Amniotic epithelial cell (primary cell): ENCODE data around the gene PCK1.

Experiments
- DNase-seq: peaks from one replicate; pipeline ENCODE4 v3.0.0-alpha.2; 2010; ENCODE audit warnings: low read depth

The PCK1 gene

DNA sequence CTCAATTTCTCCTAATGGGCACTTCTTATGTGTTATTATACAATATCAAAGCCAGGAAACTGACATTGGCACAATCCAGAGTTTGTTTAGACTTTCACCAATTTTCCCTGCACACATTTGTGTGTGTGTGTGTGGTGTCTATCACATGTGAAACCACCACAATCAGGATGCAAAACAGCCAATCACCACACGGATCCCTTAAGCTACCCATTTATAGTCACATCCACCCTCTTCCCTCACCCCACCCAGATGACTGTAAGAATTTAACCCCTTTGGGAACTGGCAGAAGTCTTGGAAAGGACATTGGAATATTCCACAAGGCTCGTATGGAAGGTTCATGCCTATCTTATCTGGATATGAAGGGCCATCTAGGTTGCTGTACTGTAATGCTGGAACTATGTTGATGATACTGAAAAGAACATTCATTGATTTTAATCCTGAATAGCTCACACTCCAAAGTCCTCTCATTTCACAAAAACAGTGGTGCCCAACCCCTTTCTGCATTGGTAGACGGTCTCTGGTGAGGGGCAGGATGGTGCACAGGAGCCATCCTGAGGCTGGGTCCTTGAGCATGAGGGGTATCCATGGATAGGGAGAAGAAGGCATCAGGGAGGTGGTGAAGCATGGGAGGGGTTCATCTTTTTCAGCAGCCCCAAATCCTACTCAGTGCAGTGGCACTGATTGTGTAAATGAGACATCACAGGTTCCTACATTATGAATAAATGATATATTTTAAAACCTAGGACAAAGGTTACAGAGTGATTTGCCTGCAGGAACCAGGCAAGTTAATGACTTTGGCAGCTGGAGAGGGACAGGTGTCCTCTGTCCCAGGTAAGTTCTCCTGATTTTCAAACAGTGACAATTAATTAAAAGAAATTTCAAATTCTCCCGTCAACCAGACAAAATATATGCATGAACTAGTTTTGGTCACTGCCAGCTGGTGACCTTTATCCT lies 23.9 kb upstream of the PCK1 start:
- no peak for DNase-seq

DNA sequence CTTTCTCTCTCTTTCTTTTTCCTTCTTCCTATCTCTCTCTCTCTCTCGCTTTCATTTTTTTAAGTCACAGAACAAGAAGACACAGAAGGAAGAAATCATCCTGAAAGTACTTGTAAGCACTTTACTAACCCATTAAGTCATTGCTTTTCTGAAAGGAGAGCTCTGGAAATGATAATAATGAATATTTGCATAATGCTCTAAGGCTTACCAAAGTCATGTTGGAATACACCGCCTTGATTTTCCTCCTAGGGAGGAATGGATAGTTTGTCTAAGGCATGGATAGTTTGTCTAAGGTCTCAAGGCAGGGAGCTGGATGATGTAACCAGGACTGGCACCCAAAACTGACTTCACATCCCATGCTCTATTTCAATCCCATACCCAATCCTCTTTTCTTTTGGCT lies 23.1 kb upstream of the PCK1 start:
- no peak for DNase-seq

DNA sequence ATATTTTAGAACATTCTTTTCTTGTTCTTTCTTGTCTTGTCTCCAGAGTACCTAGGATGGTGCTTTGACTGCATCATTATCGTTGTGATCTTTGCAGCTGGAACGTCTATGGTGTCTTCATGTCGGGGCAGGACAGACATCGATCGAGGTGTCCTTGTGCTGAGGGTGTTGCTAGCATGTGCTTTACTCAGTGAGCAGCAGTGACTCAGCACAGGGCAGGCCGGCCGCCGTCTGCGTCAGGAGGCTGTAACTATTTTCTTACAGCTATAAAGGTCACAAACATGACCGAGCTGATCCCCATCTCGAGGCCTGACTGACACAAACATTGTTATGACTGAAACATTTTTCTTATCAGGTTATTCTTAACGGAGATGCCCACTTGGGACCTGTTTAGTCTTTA lies 21.0 kb upstream of the PCK1 start:
- no peak for DNase-seq

DNA sequence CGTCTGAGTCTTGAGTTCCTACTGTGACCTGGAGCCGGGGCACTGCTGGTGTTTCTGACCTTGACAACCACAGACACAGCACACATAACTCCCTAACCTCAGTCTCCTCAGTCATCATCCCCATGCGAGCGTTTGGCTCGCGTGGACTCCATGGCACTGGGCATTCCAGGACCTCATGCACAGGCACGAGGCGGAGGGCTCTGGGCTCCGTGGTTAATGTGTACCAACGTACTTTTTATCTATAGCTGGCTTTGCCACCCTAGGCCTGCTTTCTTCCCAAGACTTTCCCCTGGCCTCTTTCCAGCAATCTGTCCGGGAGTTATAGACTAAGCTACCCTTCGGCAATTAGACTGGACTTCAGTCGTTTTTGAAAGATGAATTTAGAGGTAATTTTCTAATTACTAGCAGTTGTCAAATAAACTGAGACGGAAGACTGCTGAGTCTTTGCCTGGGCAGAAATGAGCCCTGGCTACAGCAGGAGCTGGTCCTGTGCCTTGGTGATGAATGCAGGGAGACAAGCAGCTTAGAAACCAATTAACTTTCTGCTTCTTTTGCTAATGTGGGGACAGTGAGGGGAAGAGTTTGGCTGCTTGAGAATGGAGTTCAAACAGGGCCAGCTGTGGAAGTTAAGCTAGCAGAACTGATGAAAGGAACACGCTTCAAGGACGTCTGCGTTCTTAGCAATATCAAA lies 19.9 kb upstream of the PCK1 start:
- no peak for DNase-seq

DNA sequence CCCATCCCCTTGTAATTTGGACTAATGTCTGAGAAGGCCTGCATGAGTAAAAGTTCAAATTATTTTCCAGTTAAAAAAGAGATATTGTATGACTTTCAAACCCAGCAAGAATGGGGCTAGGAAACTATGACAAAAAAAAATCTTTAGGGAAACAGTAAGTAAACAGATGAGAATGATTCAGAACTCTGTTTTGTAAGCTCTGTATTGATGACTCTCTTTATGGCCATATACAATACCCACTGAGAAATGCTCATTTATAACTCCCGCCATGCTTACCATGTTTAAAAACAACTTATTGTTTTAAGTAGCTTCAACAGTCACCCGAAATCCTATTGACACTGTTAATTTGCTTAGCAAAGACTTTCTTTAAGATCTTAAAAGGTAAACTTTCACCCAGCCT lies 17.2 kb upstream of the PCK1 start:
- DNase-seq: no peak

DNA sequence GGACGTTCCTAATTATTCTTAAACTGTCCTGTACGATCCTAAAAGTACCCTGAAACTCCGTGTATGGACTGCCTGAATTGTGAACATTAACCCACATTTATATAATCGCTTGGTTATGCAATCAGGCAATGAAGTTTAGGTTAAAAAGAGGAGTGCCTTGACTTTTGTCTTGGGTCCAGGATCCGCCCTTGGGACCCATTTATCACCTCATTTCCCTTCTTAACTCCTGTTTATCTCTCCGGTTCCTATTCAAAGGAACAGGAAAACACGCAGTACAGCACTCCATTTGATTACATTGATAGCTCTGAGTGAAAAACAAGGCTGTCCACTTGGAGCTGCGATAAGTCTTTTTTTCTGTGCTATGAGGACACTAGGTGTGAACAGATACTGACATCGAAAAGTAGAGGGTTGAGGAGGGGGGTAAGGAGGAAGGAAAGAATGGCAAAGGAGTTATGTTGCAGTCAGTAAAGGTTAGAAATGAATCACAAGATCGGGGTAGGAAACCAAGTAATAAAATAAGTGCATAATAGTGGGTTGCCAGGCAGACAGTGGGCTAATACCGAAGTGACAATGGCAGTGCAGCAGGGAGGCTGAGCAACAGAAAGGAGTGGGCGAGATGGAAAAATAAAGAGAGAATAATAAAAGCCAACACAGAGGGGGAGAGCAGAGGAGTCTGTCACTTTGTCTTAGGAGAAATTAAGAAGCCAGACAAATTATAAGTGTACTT lies 15.9 kb upstream of the PCK1 start:
- no peak for DNase-seq

DNA sequence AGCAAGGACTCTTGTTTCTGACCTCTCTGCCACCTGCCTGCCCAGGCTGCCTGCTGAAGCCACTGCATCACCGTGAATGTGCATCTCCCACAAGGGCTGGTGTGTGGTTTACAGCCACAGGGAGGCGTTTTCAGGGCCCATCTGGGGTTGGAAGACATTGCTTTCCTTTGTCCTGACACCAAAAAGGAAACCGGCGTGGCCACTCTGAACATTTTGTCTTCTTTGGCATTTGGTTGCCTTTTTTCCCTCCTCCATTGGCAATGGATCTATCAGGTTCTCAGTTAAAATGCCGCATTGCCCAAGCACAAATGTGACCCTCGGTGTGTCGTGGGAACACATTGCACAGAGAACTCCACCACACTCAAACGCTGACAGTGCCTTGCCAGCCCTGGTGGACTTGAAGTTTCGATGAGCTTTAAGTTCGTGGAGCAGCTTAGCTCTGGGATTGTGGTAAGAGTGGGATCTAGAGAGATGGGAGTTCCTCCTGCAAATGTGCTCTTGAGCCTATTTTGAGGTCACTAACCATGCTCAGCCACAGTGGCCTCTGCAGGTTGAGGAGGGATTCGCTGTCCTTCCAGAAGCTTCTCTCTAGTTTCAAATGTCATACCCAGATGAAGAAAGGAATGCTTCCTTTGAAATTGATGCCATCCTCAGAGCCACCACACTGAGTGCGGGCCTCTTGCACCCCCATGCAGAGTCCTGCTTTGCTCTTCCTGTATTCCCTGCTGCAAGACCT lies 14.8 kb upstream of the PCK1 start:
- no peak for DNase-seq

DNA sequence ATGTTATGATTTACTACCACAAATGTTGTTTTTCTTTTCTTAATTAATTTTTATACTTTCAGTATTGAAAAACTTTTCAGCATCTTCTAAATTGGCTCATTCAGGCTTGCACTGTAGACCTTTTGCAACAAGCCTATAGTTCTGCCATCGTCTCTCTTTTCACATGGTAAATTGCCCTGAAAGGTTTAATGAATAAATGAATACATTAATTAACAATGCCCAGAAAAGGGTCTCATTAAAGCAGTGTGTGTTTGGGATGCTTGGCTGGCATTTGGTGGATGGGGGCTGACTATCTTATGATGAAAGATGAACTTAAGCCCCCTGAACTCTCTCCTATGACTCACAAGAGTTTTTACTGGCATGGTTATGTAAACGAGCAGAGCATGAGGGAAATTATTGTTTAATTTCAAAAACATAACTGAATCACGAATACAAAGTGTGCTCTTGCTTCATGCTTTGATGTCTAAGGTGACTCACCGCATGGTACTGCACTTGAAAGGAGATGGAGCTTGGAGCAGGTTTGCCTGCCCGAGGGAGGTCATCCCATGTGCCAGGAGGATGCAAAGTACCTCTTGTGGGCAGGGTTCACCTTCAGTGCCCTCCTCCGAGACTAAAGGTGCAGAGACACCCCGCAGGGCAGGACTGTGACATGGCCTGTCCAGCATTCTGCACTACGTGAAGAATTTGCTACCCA lies 13.8 kb upstream of the PCK1 start:
- peak; percentile 40 for DNase-seq

DNA sequence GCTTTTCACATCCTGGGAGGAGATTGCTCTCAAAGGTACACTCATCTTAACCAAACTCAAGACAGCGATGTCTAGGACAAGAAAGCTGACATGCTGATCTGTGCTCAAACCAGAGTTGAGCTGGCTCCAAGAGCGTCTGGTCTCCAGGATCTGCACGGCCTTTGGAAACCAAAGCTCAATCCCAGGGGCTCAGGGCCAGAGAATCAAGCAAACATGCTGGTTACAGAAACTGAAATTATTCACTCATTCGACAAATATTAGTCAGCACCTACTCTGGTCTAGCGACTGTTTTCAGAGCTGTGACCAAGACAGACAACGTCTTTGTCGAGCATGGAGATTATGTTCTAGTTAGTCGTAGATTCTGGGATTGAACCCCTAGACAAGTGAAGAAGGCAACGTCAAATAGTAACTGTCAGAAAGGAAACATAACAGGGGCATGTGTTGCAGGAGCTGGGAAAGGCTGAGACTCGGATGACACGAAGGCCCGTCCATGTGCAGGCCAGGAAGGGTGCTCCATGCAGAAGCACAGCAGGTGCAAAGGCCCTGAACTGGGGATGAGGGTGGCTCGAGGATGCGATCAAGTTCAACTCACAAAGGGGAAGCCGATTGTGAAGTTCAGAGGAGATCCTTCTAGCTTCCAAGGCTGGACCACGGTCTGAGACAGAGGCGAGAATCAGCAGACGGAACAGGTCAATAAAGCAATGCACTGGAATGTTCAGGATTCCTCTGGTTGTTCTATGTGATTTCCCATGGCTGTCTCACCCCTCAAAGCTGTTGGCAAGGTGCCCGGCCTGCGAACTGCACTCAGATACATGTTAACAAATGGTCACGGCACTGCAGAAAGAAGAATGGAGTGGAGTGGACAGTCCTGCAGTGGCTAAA lies 12.5 kb upstream of the PCK1 start:
- DNase-seq: no peak

DNA sequence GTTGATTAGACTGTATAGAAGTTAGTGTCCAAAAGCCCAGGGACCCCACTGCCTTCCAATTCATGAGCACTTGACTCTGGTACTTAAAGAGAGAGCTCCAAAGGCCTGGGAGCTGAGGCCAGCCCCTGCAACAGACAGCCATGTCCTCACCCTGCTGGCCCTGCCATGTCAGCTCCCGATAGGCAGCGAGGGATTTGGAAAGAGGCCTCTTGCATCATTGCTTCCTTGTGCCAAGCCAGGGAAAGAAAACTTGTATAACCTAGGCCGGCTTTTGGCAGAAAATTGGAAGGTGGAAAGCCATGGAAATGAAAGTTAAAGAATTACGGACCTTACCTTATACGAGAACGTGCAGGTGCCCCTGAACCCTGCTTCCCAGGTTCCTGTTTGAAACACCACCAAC lies 8.4 kb upstream of the PCK1 start:
- DNase-seq: no peak

DNA sequence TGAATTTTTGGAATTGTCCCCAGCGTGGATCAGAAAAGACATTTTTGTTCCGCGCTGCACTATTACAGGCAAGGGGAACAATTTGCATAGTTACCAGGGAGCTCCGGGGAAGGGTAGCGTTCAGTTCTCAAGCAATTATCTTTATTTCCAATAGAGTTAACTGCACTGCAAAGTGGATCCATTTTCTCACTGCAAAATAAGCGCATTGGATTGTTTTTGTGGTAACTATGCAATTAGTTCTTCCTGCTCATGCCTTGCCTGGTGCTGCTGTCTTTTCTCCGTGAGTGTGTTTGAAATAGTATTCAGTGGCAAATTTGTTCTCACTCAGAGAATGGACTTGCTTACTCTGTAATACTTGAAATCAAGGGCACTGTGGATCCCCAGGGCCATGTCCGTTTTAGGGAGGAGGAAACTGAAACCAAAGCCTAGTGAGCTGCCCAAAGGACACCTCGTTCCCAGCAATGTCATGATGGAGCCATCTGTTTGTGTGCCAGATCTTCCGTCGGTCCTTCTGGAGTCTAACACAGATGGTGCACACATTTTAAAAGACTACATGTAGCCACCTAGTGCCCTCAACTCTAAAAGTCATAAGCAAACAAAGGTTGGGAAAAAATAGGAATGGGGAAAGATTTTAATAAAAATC lies 7.4 kb upstream of the PCK1 start:
- DNase-seq: no peak

DNA sequence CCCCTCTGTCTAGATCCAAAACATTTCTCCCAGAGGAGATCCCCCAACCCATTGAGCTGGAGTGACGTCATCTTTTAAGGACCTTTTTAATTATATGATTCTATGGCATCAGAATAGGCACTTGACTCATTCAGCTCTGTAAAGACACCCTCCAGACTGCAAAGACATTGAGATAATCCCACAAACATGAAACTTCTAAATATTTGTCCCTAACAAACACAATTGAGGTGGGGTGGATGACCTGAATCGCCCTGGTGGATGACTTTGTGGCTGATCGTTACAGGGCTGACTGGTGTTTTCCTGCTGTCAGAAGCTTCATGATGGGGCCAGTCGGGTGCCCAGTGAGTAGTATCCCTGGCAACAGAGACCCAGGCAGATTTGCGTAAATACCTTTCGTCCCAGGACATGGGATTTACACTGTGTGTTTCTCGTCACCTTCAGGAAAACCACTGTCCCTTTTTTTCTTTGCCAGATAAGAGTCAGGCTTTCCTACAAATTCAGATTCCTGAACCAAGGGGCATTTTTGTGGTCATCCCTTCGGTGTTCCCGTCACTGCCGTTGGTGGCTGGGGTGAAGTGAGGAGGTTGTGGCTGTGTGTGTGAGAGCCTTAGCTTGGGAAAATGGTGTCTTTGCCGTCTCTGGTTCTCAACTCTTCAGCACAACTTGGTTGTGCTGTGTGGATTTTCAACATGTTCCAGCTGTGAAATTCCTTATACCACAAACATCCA lies 5.3 kb upstream of the PCK1 start:
- DNase-seq: no peak

DNA sequence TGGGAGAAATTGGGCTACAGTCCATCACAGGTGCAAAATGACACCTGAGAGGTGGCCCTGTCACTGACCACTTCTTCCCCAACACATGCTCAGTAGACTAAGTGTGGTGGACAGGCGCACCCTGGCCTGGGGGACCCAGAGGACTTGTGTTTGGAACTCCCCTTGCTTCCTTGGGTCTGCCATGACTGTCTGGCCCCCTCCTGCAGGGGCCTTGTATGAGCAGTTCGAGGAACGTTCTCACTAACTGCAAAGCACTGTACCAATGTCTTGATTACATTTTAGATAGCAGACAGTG lies 4.0 kb upstream of the PCK1 start:
- no peak for DNase-seq

DNA sequence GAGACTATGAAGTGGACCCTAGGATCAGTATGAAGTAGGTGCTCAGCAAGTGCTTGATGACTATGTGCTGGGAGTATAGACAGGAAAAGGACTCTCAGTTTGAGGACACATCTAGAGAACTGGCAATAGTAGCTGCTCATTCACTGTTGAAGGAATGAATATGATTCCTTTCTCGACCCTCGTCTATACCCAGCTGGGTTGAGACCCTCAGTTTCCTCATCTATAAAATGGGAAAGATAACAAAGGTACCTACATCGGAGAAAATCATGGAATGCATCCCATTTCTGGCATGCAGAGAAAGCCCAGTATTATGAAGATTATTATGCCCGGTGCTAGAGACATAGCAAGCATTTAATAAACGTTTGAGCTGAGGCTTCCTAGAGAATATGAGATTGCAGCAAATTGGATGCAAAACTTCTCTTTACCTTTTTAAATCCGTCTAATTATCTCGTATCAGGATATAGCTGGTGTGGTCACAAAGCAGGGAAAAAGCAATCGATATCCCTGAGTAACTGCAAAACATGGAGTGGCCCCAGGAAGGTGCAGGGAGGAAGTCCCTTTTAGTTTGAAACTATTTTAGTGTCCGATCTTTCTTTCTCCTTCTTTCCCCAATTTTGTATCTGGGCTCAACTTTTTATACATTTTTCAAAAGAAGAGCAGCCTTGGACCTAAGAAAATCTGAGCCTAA lies 2.8 kb upstream of the PCK1 start:
- DNase-seq: no peak

DNA sequence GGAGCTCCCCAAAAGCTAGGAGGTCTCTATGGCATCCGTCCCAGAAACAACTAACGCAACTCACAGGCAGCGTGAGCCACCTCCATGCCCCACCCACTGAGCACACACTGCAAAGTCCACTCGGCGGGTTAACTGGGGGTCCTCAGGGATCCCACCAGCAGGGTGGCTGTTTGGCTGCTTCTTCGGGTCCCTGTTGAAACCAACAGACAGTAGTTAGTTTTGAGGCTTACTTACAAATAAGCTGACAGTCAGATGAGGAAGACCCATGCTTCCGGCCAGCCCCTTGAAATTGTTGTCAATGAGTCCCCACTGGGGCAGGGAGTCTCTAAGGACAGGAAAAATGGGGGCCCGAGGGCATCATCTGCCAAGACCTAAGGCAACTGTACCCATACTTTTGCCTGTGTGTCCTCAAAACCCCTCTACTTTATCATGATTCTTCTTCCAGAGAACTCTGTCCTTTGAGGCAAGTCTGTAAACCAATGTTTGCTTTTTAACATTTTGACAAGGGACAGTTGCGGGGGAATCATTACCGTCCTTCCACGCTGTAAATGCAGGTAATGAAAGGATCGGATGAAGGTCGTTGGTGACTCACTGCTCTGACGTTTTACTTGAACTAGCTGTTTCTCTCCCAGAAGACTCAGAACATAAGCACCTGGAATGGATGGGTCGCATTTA lies 2.2 kb upstream of the PCK1 start:
- no peak for DNase-seq

DNA sequence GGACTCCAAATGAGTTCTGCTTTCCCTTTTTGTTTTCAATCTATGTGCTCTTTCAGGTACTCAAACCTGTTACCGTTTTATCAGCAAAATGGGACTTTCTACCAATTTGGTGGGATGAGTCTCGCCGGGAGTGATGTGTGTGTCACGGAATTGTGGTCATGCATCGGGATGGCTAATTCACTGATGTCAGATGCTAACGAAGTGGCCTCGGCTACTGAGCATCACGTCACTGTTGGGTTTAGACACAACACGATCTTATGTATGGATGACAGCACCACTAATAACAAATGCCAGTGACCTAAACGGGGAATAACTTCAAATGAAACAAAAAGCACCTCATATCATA lies 1.6 kb upstream of the PCK1 start:
- DNase-seq: no peak

DNA sequence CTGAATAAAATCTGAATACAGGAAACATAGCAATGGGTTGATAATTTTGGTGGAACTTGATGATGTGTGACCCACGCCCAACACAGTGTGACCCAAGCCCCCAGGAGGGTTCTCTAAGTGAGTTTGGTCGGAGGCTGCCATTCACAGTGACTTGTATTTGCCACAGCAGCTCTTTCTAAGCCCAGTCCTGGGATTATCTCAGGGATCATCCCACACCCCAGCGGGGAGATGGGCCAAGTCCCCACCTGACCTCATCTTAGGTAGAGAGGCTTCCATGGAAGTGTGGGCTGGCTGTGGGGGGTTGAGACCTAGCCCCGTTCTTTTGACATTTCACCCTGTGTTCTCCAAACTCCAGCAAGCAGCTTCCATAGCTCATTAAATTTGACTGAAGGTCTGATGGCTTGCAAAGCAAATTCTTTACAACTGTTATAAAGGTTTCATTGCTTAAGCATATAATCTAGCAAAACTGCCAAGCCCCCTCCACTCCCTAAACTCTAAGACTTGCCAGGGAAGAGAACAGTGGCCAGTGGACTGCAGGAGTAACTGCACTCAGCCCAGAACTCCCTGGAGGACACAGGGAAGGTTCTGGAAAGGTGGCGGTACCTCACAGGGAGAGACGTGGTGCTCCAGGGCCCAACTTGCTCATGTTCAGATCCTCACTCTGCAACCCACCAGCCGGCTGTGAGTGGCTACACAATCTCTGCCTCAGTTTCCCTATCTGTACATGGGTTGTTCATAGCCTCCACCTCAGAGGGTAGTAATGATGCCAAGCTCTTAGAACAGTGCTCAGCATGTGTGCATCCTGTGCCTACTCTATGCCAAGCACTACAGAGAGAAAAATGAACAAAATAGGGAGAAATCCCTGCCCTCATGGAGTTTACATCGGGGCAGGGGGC lies 1.0 kb upstream of the PCK1 start:
- DNase-seq: no peak
